Tongue (tissue), 2 donors: ENCODE results near the gene NKAPD1. TPM values are rescaled to one million over a fixed set of nuclear protein-coding genes. Genes with fewer than 3 reads are reported as not detected.

Source experiments
- small RNA-seq: library from RNA; depleted of rRNA; stranded (forward); fragments of <200 nt; gene quantifications from one replicate; pipeline ENCODE3, GENCODE V24; 2014; ENCODE audit warnings: low replicate concordance
- total RNA-seq: library from RNA; depleted of rRNA; stranded (reverse); fragments of >200 nt; gene quantifications from one replicate; pipeline ENCODE4 v1.2.3, GENCODE V29; 2014

The NKAPD1 gene
- total RNA-seq, 1 donor from 2014 or later = 31.1 TPM

Small RNA genes within 50 kb of the gene (small RNA-seq; reads per million reads assigned to genes)
- gene AP000907.3 (not detected), gene RNU6-893P (not detected)

Other genes with a start within 250 kb of the NKAPD1 start
- 35.2 TPM for gene ALG9, start 202.7 kb upstream of the NKAPD1 start, total RNA-seq
- 3.7 TPM for gene FDXACB1, start 195.1 kb upstream of the NKAPD1 start, total RNA-seq
- gene CFAP68, start 194.8 kb upstream of the NKAPD1 start, total RNA-seq = 16.1 TPM
- gene CRYAB, start 162.5 kb upstream of the NKAPD1 start, total RNA-seq = 90.5 TPM
- 3.8 TPM for gene HSPB2, start 161.6 kb upstream of the NKAPD1 start, total RNA-seq
- 1.8 TPM for gene C11orf52, start 155.4 kb upstream of the NKAPD1 start, total RNA-seq
- 53.1 TPM for gene DIXDC1, start 137.0 kb upstream of the NKAPD1 start, total RNA-seq
- 77.1 TPM for gene DLAT, start 48.9 kb upstream of the NKAPD1 start, total RNA-seq
- 2.2 TPM for gene PIH1D2, start 282 bp upstream of the NKAPD1 start, total RNA-seq
- gene TIMM8B, start 12.5 kb downstream of the NKAPD1 start, total RNA-seq = 37.7 TPM
- 190 TPM for gene SDHD, start 12.6 kb downstream of the NKAPD1 start, total RNA-seq
- 5.2 TPM for gene IL18, start 89.8 kb downstream of the NKAPD1 start, total RNA-seq
- gene TEX12, start 93.1 kb downstream of the NKAPD1 start, total RNA-seq = 2.3 TPM
- 21.1 TPM for gene BCO2, start 101.2 kb downstream of the NKAPD1 start, total RNA-seq
- gene PTS, start 152.1 kb downstream of the NKAPD1 start, total RNA-seq = 20.8 TPM
- gene PLET1, start 186.6 kb downstream of the NKAPD1 start, total RNA-seq = not detected